Smooth muscle cell (in vitro differentiated cells): Measurements from ENCODE around the gene CRIP2. TPM values are rescaled to one million over a fixed set of nuclear protein-coding genes. Genes with fewer than 3 reads are reported as not detected.

Source experiments
- DNase-seq: peaks from one replicate; lab custom pipeline; 2025; ENCODE audit not compliant: unreplicated experiment; lab: John Stamatoyannopoulos, UW
- H2AFZ ChIP-seq: fragments of 200-600 bp; sonication (generic); 2 replicates; pipeline ENCODE4 v1.6.0; 2016; ENCODE audit warnings: antibody characterized with exemption, low read depth, mild to moderate bottlenecking
- H3F3A ChIP-seq: fragments of 200-600 bp; sonication (generic); 2 replicates; pipeline ENCODE4 v1.6.0; 2017; ENCODE audit warnings: antibody characterized with exemption, low read depth
- H3K27ac ChIP-seq: fragments of 200-600 bp; sonication (generic); 2 replicates; pipeline ENCODE4 v1.5.1; 2016; ENCODE audit warnings: low read depth, mild to moderate bottlenecking
- H3K27me3 ChIP-seq: fragments of 200-600 bp; sonication (generic); 2 replicates; pipeline ENCODE4 v1.6.1; 2016; ENCODE audit warnings: low read depth, mild to moderate bottlenecking
- H3K36me3 ChIP-seq: fragments of 200-600 bp; sonication (generic); 2 replicates; pipeline ENCODE4 v1.5.1; 2016; ENCODE audit warnings: low read depth
- H3K4me1 ChIP-seq: fragments of 200-600 bp; sonication (generic); 2 replicates; pipeline ENCODE4 v1.5.1; 2016; ENCODE audit warnings: low read depth
- H3K4me2 ChIP-seq: fragments of 200-600 bp; sonication (generic); 2 replicates; pipeline ENCODE4 v1.6.0; 2016; ENCODE audit warnings: mild to moderate bottlenecking
- H3K4me3 ChIP-seq: fragments of 200-600 bp; sonication (generic); 2 replicates; pipeline ENCODE4 v1.5.1; 2016; ENCODE audit warnings: mild to moderate bottlenecking
- H3K79me2 ChIP-seq: fragments of 200-600 bp; sonication (generic); 2 replicates; pipeline ENCODE4 v1.6.0; 2016; ENCODE audit warnings: low read depth, mild to moderate bottlenecking
- H3K9ac ChIP-seq: fragments of 200-600 bp; sonication (generic); 2 replicates; pipeline ENCODE4 v1.6.0; 2016; ENCODE audit warnings: low read depth
- H3K9me3 ChIP-seq: fragments of 200-600 bp; sonication (generic); replicated peaks from 2 replicates; pipeline ENCODE4 v1.5.1; 2016; ENCODE audit warnings: low read depth
- H4K20me1 ChIP-seq: fragments of 200-600 bp; sonication (generic); 2 replicates; pipeline ENCODE4 v1.6.0; 2016; ENCODE audit warnings: low read depth
- WGBS: methylation state at CpG from one replicate; pipeline ENCODE4 v1.1.7; 2016; ENCODE audit warnings: low lambda C conversion rate; 5-methylcytosine and 5-hydroxymethylcytosine counted together
- polyA plus RNA-seq: library from polyadenylated mRNA; unstranded; fragments of >200 nt; fragmentation: Nextera tagmentation; extraction: Ambion mirVana; gene quantifications from 2 replicates; pipeline ENCODE4 v1.2.1, GENCODE V29; 2016
- total RNA-seq: library from RNA; depleted of rRNA; stranded (reverse); fragments of >200 nt; gene quantifications from 2 replicates; pipeline ENCODE4 v1.2.3, GENCODE V29; 2014
- TF ChIP-seq, protein P1 (sequence below): fragments of 200-600 bp; sonication (generic); IDR thresholded peaks from 2 replicates; pipeline ENCODE4 v1.5.1; 2017; ENCODE audit warnings: borderline replicate concordance, mild to moderate bottlenecking, antibody characterized with exemption; ENCODE audit not compliant: insufficient read depth, poor library complexity, severe bottlenecking

CRIP2 gene
- total and polyA plus RNA-seq, 2 experiments from 2014 or later: 14.1 to 38.1 TPM

DNA sequence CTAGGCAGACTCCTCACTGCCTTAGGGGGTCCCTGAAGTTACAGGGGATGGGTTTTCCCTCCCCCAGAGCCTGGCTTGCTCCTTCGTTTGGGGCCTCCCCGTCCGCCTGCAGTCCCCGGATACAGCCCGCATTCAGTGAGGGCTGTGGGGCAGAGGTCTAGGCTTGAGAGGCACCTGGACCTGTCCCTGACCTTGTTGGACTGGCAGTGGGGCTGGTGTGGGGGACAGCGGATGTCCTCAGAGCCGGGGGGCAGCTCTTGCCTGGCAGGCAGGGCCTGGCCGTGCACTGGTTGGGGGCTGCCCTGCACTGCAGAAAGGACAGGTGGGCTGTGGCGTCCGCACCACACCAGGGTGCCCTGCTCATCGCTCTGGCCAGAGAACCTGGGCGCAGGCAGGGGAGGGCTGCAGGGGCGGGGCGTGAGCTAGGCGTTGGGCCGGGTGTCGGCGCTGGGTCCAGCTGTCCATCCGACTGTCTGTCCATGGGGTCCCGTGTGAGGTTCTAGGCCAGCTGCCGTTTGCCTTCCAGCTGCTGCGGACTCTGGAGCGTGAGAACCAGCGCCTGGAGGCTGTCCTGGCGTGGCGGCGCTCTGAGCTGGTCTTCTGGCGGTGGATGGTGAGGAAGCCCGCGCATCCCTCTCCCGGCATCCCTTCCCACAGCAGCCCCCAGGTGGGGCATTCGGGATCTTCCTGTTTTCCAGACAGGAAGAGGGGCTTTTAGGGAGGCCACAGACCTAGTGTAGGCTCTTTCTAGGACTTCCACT, 22.4 kb downstream of the CRIP2 start:
- Histone ChIP-seq H3K4me3 (no peak overlapping the region), H3K4me1 (no peaks in the 10 kb centered on the region), H3F3A (no peaks in the 10 kb centered on the region), H3K4me2 (no peak overlapping the region), H3K27me3 (no peaks in the 10 kb centered on the region), H3K9me3 (no peaks in the 10 kb centered on the region), H3K79me2 (no peaks in the 10 kb centered on the region), H3K9ac (no peak overlapping the region), H4K20me1 (no peaks in the 10 kb centered on the region), H2AFZ (no peak overlapping the region), H3K36me3 (no peaks in the 10 kb centered on the region), H3K27ac (no peak overlapping the region)
- 96% methylated on average over 31 of the region's 32 CpGs for WGBS
- TF ChIP-seq, protein P1, sequence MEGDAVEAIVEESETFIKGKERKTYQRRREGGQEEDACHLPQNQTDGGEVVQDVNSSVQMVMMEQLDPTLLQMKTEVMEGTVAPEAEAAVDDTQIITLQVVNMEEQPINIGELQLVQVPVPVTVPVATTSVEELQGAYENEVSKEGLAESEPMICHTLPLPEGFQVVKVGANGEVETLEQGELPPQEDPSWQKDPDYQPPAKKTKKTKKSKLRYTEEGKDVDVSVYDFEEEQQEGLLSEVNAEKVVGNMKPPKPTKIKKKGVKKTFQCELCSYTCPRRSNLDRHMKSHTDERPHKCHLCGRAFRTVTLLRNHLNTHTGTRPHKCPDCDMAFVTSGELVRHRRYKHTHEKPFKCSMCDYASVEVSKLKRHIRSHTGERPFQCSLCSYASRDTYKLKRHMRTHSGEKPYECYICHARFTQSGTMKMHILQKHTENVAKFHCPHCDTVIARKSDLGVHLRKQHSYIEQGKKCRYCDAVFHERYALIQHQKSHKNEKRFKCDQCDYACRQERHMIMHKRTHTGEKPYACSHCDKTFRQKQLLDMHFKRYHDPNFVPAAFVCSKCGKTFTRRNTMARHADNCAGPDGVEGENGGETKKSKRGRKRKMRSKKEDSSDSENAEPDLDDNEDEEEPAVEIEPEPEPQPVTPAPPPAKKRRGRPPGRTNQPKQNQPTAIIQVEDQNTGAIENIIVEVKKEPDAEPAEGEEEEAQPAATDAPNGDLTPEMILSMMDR: no peak
- DNase-seq: no peak

DNA sequence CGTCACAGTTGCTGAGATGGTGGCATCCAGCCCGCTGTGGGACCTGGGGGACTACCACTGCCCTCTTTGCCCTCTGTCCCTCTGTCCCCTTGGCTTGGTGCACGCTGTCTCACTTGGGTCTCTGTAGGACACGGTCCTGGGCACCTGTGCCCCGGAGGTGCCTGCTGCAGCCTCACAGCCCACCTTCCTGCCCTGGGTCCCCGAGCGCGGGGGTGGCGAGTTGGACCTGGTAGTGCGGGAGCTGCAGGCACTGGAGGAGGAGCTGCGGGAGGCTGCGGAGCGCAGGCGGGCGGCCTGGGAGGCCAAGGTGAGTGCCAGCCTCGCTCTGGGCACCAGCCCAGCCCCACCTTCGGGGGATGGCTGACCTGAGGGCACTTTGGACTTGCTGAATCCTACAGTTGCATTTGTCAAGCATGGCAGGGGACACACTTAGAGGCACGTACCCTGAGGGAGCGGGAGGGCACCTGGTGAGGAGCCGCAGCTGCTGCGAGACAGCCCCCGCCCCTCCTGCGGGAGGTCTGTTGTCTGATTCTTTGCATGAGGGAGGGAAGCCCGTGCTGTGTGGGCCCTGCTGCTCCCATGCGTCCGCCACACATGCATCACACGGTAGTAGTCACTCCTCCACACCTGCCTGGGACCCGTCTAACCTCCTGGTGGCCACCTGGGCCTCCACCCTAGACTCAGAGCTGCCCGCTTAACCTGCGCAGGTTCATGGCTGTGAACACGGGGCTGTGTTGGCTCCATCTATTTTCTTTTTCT, 23.2 kb downstream of the CRIP2 start:
- no peaks in the 10 kb centered on the region for H3K36me3 ChIP-seq
- no peaks in the 10 kb centered on the region for H3K79me2 ChIP-seq
- H3F3A ChIP-seq: no peaks in the 10 kb centered on the region
- no peak overlapping the region for H3K27ac ChIP-seq
- H3K9me3 ChIP-seq: no peaks in the 10 kb centered on the region
- H3K4me3 ChIP-seq: no peak overlapping the region
- no peak overlapping the region for H3K9ac ChIP-seq
- H4K20me1 ChIP-seq: no peaks in the 10 kb centered on the region
- no peak overlapping the region for H3K4me2 ChIP-seq
- 89% methylated on average over 31 of the region's 31 CpGs for WGBS
- H3K4me1 ChIP-seq: no peaks in the 10 kb centered on the region
- H3K27me3 ChIP-seq: no peaks in the 10 kb centered on the region
- TF ChIP-seq, protein P1: no peak
- no peak overlapping the region for H2AFZ ChIP-seq
- no peak for DNase-seq

DNA sequence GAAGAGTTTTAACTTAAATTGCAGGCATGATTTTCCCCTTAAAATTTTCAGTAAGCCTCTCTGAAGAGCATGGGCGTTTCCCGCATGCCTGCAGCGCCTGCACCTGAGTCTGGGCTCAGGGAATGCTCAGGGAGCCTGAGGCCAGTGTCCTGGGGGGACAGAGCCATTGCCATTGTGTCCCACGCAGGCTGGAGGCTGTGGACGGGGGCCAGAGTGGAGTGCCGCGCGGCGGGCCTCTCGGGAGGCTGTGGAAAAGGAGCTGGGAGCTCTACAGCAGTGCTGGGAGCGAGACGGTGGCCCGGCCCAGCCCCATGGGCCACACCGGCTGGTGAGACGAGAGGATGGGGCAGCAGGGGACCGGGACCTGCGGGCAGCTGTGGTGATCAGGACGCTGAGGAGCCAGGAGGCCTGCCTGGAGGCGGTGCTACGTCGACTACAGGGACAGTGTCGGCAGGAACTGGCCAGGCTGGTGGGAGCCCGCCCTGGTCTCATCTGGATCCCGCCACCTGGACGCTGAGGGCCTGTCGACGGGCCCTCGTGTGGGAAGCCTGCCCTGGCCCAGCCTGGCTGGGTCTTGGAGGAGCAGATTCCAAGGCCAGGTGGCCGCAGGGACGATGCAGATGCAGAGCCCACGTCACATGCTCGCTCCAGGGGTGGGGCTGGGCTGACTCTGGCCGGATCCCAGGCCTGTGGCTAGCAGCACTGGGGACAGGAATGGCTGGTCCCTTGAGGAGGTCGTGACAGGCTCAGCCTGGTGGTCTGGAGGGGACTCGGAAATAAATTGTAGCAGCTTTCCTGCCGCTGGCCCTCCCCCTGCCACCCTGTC, 24.0 kb downstream of the CRIP2 start:
- no peak overlapping the region for H3K9ac ChIP-seq
- H3K4me3 ChIP-seq: no peak overlapping the region
- TF ChIP-seq, protein P1: no peak
- WGBS: 86% methylated on average over 34 of the region's 36 CpGs
- no peak overlapping the region for H3K4me2 ChIP-seq
- no peak overlapping the region for H2AFZ ChIP-seq
- no peaks in the 10 kb centered on the region for H3F3A ChIP-seq
- DNase-seq: no peak
- no peak overlapping the region for H3K27ac ChIP-seq
- no peaks in the 10 kb centered on the region for H3K79me2 ChIP-seq
- no peaks in the 10 kb centered on the region for H3K27me3 ChIP-seq
- no peaks in the 10 kb centered on the region for H3K9me3 ChIP-seq
- no peaks in the 10 kb centered on the region for H3K36me3 ChIP-seq
- H3K4me1 ChIP-seq: no peaks in the 10 kb centered on the region
- H4K20me1 ChIP-seq: no peaks in the 10 kb centered on the region
